ENCODE results near the gene CACNB1. TPM values are rescaled to one million over a fixed set of nuclear protein-coding genes. Genes with fewer than 3 reads are reported as not detected.
A peak's percentile ranks its signal among the peaks of the same experiment; 100 is the strongest.

The CACNB1 gene
- total and polyA plus RNA-seq, 2 of the 13 experiments (the other 11 are each of a cell fraction or from before 2014, with no cell fraction given): 0.75 to 1.5 TPM

- peak; percentile 65; the same call in 1 of the 2 replicates for TF ChIP-seq ZNF513 (CRISPR knock-in tag; conservative IDR thresholded peaks at IDR 0.05)
- no peak for TF ChIP-seq ZBTB2 (CRISPR knock-in tag; IDR thresholded peaks at IDR 0.05; ENCODE audit: low read depth)
- peak; percentile 11; the same call in 1 of the 2 replicates for TF ChIP-seq AHDC1 (CRISPR knock-in tag; IDR thresholded peaks at IDR 0.05; ENCODE audit: borderline replicate concordance)
- TF ChIP-seq CENPT (CRISPR knock-in tag; IDR thresholded peaks at IDR 0.05; ENCODE audit: low read depth): peak; percentile 71; the same call in 1 of the 2 replicates
- TF ChIP-seq ATF3 (CRISPR knock-in tag; IDR thresholded peaks at IDR 0.05): peak; percentile 49; the same call in 1 of the 2 replicates
- TF ChIP-seq ZNF431 (CRISPR knock-in tag; IDR thresholded peaks at IDR 0.05; ENCODE audit: borderline replicate concordance, low read depth): 0 out of 2 replicates have a peak, but pooled peaks have one; percentile 62
- TF ChIP-seq YEATS2 (CRISPR knock-in tag; IDR thresholded peaks at IDR 0.05; ENCODE audit: borderline replicate concordance): peak; percentile 77
- peak; percentile 87 for TF ChIP-seq MEF2D (CRISPR knock-in tag; IDR thresholded peaks at IDR 0.05)
- TF ChIP-seq ZNF776 (CRISPR knock-in tag; IDR thresholded peaks at IDR 0.05): 0 out of 2 replicates have a peak, but pooled peaks have one; percentile 26
- 0 out of 2 replicates have a peak, but pooled peaks have one; percentile 32 for TF ChIP-seq ZNF784 (CRISPR knock-in tag; IDR thresholded peaks at IDR 0.05; ENCODE audit: borderline replicate concordance)
- peak; percentile 71; the same call in 1 of the 2 replicates for TF ChIP-seq ZNF766 (CRISPR knock-in tag; IDR thresholded peaks at IDR 0.05; ENCODE audit: borderline replicate concordance)
- no peak for TF ChIP-seq ZNF572 (CRISPR knock-in tag; IDR thresholded peaks at IDR 0.05)
- TF ChIP-seq HOXA3 (CRISPR knock-in tag; IDR thresholded peaks at IDR 0.05): 0 out of 2 replicates have a peak, but pooled peaks have one; percentile 21
- no peak for TF ChIP-seq ZNF557 (CRISPR knock-in tag; IDR thresholded peaks at IDR 0.05)
- peak; percentile 96; the same call in 1 of the 2 replicates for TF ChIP-seq ZNF30 (CRISPR knock-in tag; IDR thresholded peaks at IDR 0.05)
- peak; percentile 86; the same call in 1 of the 2 replicates for TF ChIP-seq ZSCAN30 (CRISPR knock-in tag; IDR thresholded peaks at IDR 0.05)
- TF ChIP-seq POLR2A (IDR thresholded peaks at IDR 0.05; ENCODE audit: insufficient read depth in 1 of 2, low read depth in 2 of 2, low read length in 2 of 2): peak; percentile 97
Observed at GRCh38 chr17:39200070-39200879, 2.8 kb upstream of the CACNB1 start, which contains the start of gene RPL19 (continued).
